GM19324 (cell line): ENCODE data around the gene ZNF536.
"Not testable (repeated sequence)": the region's sequence is repeated elsewhere in the genome, so short reads cannot be mapped to it uniquely, and the experiment has no call there.

Source experiments
- ATAC-seq: cut with Tn5 transposase; IDR thresholded peaks from one replicate; pipeline ENCODE4 v1.9.1; 2021; ENCODE audit warnings: mild to moderate bottlenecking, moderate library complexity; ENCODE audit not compliant: unreplicated experiment, low FRiP score

Gene ZNF536

GRCh38 chr19:30442674-30443073 is 70.5 kb downstream of the ZNF536 start:
- no peak for ATAC-seq

GRCh38 chr19:30443531-30444252 is 71.5 kb downstream of the ZNF536 start:
- ATAC-seq, result no peak

DNA sequence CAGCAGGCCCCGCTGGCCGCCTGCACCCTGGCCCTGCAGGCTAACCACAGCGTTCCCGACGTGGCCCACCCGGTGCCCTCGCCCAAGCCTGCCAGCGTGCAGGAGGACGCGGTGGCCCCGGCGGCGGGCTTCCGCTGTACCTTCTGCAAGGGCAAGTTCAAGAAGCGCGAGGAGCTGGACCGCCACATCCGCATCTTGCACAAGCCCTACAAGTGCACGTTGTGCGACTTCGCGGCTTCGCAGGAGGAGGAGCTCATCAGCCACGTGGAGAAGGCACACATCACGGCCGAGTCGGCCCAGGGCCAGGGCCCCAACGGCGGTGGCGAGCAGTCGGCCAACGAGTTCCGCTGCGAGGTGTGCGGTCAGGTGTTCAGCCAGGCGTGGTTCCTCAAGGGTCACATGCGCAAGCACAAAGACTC is 72.1 kb downstream of the ZNF536 start:
- no peak for ATAC-seq

DNA sequence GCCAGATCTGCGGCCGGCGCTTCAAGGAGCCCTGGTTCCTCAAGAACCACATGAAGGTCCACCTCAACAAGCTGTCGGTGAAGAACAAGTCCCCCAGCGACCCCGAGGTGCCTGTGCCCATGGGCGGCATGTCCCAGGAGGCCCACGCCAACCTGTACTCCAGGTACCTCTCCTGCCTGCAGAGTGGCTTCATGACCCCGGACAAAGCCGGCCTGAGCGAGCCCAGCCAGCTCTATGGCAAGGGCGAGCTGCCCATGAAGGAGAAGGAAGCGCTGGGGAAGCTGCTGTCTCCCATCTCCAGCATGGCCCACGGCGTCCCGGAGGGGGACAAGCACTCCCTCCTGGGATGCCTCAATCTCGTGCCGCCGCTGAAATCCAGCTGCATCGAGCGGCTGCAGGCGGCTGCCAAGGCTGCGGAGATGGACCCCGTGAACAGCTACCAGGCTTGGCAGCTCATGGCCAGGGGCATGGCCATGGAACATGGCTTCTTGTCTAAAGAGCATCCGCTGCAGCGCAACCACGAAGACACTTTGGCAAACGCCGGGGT is 72.6 kb downstream of the ZNF536 start:
- no peak for ATAC-seq

DNA sequence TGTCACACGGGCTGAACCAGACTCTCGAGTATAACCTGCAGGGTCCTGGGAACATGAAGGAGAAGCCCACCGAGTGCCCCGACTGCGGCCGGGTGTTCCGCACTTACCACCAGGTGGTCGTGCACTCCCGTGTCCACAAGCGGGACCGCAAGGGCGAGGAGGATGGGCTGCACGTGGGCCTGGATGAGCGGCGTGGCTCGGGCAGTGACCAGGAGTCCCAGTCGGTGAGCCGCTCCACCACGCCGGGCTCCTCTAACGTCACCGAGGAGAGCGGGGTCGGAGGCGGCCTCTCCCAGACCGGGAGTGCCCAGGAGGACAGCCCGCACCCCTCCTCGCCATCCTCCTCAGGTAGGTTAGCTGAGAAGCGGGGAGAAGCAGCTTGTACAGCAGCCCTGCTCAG is 73.2 kb downstream of the ZNF536 start:
- no peak for ATAC-seq

DNA sequence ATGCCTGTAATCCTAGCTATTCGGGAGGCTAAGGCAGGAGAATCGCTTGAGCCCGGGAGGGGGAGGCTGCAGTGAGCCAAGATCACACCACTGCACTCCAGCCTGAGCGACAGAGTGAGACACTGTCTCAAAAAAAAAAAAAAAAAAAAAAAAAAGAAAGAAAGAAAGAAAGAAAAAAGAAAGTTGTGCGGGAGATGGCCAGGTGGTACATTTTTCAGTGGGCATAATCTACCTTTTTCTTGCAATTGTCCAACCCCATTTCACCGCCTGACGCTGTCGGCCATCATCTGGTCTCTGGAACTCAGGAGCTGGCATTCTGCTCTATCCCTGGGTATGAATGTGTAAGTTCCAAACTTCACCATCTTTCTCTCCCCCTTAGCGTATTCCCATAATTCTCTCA is 73.9 kb downstream of the ZNF536 start:
- ATAC-seq, result not testable (repeated sequence)

DNA sequence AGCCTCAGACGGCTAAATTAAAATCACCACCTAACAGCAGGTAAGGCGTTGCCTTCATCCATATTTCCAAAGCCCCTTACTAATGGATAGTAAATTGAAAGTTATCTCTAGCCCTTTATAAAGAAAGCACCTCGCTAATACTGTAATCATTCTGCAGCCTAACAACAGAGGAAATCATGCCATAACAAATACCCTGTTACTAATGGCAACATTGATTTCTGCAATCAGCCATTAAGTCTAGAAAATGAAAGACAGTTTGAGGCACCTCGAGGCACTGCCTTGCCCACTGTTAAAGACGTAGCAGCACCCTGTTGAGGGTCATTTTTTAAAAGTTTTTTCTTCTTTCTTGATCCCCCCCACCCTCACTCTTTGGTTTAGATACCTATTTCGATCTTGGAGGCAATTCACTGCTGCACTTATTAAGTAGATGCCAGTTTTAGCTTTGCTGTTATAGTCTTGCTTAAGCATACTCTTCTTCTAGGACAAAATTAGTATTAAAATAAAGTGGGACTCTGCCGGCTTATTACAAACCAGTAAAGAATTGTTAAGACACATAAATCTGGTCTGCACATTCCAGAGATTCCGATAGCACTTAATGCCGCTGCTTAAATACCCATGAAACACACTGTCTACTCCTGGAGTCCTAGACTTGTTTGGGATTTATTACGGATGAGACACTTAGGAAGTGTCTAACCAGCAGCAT is 74.8 kb downstream of the ZNF536 start:
- no peak for ATAC-seq

GRCh38 chr19:30447553-30447870 is 75.3 kb downstream of the ZNF536 start:
- ATAC-seq, result no peak

GRCh38 chr19:30448386-30449077 is 76.3 kb downstream of the ZNF536 start:
- ATAC-seq, result no peak

DNA sequence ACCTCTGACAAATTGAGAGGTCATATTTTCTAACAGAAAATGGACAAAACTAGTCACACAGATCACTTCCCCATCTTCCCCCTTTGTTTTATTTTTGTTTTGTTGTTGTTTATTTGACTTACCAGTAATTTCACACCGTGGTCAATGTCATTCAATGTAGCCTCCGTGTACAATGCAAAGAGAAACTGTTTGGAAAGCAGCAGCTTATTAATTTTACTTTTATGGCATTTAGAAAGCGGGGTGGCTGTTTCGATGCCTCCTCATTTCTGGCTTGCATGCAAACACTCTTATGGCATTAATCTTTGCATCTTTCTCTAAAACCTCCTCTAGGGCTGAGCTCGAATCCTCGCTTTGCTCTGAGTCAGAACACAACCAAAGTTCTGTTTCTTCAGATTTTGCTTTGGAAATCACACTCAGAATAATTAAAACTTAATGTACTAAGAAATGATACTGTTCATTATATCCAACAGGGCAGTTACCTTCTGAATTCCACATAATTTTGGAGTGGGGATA is 77.0 kb downstream of the ZNF536 start:
- ATAC-seq, result no peak

DNA sequence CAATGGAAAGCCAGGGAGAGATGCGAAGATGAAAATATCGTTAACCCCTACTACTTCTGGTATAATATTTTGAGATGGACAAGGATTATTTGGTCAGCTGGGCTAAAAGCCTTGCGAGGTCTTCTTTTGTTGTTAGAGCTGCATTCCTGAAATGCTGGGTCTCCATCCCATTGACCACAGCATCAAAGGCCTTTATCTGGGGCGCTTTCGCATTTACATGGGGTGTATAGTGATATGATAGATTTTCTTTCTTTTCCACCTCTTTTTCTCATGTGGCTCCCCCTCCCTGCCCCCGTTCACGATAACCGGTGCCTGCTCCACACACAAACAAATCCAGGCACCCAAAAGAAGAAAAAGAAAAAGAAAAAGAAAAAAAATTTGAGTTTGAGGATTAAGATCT is 77.5 kb downstream of the ZNF536 start:
- ATAC-seq, result no peak

- ATAC-seq, result no peak
Observed at GRCh38 chr19:30450100-30450499, 77.9 kb downstream of the ZNF536 start.

GRCh38 chr19:30450835-30451321 is 78.7 kb downstream of the ZNF536 start:
- ATAC-seq, result no peak

DNA sequence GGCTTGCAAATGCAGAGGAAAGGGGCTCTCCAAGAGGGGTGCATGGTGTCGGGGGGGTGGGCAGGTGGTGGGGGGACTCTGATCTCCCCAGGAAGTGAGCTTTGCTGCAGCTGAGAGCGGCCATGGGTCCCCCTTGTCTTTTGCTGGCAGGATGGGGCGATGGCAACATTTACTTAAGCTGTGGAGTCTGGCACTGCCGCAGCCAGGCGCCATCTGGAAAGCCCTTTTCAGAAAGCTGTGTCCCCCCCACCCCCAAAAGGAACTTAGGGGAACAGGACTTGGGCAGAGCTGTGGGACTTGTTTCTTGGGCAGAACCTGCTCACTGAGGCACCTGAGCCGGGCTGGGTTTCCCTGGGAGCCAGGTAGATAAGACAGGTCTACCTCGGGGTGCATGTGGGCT is 80.7 kb downstream of the ZNF536 start:
- no peak for ATAC-seq

DNA sequence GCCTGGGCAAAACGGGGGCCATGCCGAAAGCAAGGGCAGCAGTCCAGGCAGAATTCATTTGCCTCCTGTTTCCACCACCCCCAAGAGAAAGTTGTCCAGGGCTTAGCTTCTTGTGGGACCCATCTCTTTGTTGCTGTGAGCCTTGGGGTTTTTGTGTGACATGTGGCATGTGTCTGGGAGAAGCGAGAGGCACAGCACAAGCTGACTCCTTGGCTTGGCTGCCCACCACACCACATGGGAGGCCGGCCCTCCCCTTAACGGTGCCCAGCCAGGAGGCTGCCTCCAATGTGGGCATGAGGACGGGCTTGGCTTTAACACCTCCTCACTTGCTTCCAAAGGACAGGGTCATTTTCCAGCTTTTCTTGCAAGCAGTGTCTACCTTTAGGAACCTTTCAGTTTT is 81.6 kb downstream of the ZNF536 start:
- ATAC-seq, result no peak

GRCh38 chr19:30455881-30456280 is 83.7 kb downstream of the ZNF536 start:
- ATAC-seq, result no peak

DNA sequence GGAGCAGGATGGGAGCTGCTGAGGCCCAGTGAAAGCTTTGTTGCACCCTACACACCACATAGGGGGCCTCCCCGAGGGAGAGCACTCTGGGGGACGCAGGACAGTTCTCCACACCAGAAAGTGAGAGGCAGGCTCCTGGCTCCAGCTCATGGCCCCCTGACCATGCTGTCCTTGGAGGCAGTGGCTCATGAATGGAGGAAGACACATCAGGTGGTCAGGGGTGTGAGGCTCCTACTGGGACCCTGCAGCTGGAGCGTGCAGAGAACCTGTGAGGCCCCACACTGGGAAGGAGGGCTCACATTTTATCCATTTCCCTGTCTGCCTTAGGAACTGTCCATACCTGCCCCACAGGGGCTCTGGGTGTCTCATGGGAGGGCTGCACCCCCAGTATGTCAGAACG is 85.3 kb downstream of the ZNF536 start:
- no peak for ATAC-seq

DNA sequence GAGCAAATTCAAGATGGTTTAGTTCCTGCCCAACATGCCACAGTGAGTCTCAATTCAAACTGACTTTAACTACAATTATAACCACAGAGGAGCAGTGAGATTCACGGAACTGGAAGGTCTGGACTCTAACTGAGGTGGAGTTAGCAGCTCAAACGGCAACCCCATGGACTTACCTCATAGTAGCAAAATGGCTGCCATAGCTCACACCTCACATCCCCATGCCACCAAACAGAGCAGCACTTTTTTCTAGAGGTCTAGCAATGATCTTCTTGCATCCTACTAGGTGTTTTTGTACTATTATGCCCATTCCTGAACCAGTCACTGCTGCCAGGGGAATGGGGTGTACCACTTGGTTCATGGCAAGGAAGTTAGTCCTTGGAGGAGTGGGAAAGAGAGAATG is 87.7 kb downstream of the ZNF536 start:
- no peak for ATAC-seq

DNA sequence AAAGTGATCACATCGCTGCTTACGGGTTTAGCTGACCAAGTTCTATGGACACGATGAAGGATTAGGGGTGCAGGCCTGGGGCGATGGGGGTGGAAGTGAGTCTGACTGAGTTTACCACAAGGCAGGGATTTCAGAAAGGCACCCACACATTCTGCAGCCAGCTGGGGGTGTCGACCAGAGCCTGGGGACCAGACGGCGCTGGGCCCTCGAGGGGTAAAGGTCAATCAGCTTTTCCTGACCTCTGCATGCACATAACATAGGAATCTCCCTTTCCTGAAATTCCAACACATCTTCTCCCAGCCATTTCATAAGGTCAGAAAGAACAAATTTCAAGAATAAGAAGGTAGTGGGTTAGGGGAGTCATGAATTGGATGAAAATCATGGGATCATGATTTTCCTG is 92.0 kb downstream of the ZNF536 start:
- no peak for ATAC-seq

- not testable (repeated sequence) for ATAC-seq
Observed at GRCh38 chr19:30466598-30466997, 94.4 kb downstream of the ZNF536 start.

DNA sequence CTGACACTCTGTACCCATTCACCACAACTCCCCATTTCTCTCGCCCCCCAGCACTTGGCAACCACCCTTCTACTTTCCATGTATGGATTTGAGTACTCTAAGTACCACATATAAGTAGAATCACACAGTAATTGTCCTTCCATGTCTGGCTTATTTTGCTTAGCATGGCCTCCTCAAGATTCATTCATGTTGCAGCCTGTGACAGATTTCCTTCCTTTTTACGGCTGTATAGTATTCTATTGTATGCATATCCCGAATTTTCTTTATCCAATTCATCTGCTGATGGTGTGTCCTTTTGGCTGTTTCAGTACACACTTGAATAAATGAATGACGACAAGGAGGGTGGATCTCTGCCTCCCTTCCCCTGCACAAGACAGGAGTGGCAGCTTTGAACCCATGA is 95.1 kb downstream of the ZNF536 start:
- no peak for ATAC-seq
